DMS 273 treated with DMSO at 0.1 percent for 48 hours (cell line): ENCODE data around the gene COA3.

Experiments
- DNase-seq: peaks from one replicate; lab custom pipeline; 2025; lab: John Stamatoyannopoulos, UW

COA3 gene

GRCh38 chr17:42817866-42818265, 19.4 kb upstream of the COA3 start:
- no peak for DNase-seq

DNA sequence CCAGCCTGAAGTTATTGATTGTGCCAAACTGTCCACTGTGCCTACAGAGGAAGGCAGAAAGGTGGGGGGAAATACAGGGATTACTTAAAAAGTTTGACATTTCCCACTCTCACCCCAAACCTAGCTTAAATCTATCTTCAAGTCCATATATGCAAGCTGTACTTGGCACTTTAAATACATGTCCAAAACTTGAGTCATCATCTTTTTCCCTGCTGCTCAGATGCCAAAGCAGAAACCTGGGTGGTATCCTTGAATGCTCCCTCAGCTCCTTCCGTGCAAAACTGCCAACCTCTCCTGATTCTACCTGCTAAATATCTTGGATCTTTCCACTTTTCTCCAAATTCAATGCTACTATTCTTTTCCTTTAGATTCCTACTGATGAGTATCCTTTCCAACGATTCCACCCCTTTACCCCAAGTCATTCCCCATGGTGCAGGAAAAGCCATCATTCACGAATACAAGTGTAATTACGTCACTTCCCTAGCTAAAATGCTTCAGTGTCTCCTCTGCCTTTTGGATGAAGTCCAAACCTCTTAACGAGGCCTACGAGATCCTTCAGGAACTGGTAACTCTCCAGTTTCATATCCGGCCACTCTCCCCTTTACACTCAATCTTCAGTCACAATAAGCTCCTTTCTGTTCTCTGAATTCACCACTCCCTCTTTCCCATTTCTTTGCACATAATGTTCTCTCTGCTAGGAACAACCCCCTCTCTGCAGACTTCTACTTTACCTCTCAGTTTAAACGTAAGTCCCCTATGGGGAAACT, 16.3 kb upstream of the COA3 start:
- no peak for DNase-seq

DNA sequence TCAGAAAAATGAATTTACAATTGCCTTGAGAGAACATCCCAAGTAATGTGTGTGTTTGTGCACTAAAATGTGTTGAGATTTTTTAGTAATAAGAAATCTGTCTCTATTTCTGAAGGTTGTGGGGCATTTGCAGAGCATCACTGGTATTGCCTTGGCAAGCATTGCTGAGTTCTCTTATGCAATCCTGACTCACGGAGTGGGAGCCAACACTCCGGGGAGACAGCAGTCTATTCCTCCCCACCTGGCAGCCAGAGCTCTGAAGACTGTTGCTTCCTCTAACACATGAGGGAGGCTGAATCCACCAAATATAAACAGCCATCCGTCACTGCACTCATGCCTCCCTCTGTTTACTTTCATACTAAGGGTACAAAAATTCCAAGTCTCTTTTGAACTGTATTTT, 10.7 kb upstream of the COA3 start:
- DNase-seq: no peak

DNA sequence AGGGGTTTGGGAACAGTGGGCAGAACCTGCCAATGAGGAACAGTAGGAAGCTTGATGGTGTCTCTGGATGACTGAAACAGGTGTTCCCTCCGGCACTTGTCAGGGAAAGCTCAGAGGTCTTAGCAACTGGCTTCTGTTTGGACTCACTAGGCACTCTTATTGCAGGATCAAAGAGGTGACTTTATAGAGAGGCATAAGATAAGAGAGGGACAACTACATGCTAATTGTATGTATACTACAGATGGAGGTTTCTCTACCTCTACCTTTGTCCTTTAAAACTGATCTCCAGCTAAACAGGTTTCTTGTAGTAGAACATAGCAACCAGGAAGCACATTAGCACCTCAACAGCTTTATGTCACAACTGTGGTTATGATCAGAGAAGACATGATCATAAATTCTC, 7.7 kb upstream of the COA3 start:
- no peak for DNase-seq

- no peak for DNase-seq
These were observed 6.4 kb upstream of the COA3 start for GRCh38 chr17:42804918-42805367.

GRCh38 chr17:42803074-42803883, 4.8 kb upstream of the COA3 start:
- no peak for DNase-seq

DNA sequence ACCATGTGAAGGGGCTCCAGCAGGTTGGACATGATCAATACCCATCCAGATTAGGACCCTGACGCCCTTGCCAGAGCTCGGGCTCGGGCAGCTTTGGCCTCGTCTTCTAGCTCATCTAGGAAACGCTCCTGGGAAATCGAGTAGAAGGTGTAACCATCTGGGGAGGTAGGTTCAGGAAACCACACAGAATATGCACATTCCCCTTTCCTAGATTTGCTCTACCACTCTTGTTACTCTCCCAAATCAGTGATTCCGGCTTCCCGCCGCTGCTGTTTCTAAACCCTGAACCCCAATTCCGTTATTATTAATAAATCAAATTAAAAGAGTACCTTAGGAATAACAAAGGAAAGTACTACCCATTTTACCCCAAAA, 507 bp downstream of the COA3 start:
- no peak for DNase-seq

DNA sequence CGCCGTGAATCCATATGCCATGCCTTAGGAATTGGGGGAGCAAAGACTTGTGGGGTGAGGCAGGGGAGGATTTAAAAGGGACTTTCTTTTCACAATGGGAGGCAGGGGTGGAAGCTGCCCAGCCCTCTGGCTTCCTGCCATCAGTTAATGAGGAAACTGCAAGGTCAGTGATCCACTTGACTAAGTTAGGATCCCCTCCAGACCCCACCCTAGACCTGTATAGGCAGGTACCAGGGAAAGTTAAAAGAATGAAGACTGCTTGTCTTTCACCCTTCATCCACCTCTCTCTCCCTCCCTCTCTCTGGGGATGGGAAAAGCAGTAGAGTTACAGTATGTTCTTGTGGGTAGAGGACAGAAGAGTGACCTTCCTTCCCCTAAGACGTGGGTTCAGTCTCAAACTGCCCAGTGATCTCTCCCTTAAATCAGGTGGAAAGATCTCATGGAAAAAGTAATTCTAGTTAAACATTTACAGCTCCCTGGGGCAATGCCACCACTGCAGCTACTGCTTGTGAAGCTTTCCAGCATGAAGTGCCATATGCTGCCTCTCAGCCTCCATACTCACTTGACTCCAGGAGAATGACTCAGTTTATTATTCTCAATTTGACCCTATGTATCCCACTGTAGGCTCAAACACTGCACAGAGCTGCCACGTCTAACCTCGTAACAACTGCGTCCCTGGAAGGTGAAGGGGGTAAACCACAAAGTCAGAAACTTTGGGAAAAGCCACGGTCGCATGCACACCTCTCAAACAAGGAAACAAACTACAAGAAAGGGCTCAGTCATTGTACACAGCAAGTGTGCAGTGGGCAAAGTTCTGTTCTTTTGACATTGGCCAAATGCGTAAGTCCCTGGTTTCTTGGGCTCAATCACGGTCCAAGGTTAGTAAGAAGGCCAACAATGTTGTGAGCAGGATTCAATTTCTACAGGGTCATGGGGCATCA, 1.2 kb downstream of the COA3 start:
- DNase-seq: no peak

DNA sequence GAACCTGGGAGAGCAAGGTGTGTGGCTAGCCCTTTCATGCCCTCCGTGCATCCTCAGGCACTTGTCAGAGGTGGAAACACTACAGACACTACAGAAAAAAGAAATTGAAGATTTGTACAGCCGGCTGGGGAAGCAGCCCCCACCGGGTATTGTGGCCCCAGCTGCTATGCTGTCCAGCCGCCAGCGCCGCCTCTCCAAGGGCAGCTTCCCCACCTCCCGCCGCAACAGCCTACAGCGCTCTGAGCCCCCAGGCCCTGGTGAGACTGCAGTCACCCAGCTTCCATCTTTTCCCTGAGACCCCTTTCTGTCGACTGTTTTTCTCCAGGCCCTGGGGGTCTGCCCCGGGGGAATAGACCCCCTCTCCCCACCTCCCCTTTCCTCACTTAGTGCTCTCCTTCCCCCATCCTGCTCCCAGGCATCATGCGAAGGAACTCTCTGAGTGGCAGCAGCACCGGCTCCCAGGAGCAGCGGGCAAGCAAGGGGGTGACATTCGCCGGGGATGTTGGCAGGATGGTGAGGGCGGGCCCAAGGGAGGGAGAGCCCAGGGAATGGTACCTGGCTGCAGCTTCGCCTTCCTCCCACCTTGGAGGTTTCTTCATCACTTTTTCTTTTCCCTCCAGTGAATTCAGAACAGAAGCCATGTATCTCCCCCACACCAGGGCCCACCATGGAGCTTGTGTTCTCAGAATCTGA, 2.3 kb downstream of the COA3 start:
- DNase-seq: no peak

GRCh38 chr17:42795465-42795864, 3.0 kb downstream of the COA3 start:
- DNase-seq: no peak

DNA sequence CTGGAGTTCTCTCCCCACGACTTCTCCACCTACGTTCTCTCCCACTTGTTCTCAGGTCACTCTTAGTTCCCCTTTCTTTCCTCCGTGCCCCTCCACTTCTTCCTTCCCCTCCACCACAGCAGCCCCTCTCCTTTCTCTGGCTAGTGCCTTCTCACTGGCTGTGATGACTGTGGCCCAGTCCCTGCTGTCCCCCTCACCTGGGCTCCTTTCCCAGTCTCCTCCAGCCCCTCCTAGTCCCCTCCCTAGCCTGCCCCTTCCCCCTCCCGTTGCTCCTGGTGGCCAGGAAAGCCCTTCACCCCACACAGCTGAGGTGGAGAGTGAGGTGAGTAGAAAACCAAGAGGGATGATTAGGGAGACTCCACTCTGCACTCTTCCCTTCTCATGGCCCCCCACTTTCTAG, 3.4 kb downstream of the COA3 start:
- no peak for DNase-seq

DNA sequence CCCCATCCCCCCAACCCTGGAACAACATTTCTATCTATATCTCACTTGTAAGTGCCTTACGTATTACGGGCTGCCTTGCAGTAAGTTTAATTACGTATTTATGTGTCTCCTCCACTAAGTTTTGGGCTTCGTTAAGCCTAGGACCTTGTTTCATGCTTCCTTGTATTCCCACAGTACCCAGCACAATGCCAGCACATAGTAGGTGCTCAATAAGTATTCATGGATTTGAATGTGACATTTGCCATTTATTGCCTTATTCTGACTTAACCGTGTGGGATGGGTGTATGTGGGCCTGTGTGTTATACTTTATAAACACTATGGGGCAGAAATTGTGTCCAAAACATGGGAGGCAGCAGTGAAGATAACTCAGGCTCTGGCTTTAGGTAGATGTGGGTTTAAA, 6.0 kb downstream of the COA3 start:
- DNase-seq: no peak

DNA sequence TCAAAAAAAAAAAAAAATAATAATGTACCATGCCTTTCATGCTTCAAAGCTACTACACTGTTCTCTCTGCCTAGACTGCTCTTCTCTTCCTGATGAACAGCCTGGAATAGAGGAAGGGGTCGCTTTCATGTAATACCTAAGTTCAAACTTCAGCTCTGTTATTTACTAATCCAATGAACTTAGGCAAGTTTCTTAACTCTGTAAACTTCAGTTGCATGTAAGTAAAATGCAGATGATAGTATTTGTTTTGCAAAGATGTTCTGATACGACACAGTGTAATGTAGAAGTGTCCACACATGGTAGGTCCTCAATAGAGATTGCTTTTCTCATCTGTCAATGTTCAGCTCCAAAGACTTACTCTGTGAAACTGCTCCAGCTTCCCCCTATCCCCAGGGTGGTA, 6.6 kb downstream of the COA3 start:
- DNase-seq: no peak

GRCh38 chr17:42787266-42787665, 11.2 kb downstream of the COA3 start:
- DNase-seq: no peak

DNA sequence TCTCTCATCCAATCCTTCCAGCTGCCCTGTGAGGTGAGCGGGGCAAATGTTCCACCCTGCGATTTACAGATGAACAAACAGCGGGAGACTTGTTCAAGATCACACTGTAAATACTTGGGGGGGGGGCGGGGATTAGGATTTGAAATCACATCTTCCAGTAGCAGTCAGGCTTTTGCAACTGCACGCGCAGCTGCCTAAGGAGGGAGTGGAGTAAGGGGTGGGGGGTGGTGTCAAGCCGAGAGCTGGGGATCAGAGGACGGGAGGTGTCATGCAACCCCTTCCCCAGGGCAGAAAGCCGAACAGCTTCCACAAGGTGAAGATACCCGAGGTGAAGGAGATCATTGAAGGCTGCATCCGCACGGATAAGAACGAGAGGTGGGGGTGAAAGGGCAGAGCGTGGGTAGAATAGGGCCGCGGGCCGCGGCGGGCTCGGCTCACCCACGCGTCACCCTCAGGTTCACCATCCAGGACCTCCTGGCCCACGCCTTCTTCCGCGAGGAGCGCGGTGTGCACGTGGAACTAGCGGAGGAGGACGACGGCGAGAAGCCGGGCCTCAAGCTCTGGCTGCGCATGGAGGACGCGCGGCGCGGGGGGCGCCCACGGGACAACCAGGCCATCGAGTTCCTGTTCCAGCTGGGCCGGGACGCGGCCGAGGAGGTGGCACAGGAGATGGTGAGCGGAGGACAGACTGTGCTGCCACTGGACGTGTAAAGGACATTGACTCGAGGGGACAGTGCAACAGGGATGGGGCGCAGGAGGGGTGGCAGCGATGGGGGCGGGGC, 13.5 kb downstream of the COA3 start:
- DNase-seq: no peak

DNA sequence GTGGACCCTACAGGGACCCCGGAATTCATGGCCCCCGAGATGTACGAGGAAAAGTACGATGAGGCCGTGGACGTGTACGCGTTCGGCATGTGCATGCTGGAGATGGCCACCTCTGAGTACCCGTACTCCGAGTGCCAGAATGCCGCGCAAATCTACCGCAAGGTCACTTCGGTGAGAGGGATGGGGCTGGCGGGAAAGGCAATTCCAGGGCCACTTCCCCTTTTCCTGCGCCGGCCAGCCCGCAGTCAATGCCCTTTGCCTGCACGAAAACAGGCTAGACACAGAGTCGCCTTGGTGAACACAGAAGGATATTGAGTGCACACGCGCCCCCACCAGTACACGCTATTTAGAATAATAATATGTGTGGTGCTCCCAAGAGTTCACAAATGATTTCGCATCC, 14.1 kb downstream of the COA3 start:
- DNase-seq: no peak

DNA sequence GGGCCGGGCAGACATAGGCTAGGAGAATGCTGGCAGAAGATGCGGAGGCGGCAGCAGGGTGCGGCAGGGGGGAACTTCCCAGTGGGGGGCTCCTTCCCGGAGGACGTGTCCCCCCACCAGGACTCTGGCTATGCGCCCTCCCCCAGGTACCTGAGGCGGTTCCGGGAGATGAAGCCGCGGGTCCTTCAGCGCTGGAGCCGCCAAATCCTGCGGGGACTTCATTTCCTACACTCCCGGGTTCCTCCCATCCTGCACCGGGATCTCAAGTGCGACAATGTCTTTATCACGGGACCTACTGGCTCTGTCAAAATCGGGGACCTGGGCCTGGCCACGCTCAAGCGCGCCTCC, 14.7 kb downstream of the COA3 start:
- DNase-seq: no peak

DNA sequence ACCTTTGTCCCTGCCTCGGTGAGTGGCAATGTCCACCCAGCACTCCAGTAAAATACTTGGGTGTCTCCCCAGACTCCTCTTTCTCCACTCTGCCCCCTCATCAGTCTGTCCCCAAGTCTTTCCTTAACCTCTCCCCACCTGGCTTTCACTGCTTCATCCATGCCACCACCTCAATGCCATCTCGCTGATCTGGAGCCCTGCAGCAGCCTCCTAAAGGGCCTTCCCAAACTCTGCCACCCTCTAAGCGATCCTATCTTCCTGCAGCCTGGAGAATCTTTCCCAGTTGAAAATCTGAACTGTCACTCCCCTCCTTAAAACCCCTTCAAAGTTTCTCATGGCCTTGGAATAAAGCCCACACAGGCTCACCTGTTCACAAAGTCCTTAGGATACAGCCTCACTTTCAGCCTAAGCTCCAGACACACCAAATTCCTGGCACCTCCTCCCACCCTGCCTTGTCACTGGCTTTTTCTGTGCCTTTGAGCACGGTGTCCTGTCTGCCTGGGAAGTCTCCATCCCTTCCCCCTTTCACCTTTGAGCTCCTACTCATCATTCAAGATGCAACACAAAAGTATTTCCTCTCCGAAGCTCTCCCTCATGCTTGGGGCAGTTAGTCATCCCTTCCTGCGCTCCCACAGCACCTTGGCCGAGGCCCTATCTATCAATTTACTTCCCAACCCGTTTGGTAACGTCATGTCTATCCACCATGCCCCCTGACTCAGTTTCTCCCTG, 15.3 kb downstream of the COA3 start:
- no peak for DNase-seq

DNA sequence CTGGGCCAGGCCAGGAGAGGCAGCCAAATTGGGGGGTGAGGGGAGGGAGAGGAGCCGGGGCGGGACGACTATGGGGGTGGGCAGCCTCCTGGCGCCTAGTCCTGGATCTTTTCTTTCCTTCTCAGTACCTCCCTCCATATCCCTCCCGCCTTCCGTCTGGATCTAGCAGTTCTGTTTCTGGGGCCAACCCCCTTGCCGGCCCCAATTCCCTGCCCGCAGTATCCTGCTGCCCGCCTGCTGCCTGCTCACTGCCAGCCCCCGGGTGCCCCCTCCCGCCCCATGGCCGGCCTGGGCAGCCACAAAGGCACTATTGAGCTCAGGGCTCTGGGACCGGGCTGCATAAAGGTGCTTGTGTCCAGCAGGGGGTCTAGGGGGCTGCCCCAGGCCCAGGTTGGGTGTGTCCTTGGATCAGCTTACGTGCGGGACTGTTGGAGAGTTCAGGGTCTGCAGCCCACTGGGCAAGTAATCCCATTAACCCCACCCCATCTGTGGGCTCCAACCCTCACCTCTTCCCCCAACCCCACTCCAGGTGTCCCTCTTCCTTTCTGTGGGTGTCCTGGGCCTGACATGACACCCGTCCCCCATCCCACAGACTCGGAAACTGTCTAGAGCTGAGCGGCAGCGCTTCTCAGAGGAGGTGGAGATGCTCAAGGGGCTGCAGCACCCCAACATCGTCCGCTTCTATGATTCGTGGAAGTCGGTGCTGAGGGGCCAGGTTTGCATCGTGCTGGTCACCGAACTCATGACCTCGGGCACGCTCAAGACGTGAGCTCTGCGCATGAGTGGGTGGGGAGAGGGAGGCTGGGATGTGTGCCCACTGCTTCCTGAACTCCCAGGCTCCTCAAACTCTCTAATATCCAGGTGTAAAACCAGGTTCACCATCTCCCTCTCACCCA, 16.1 kb downstream of the COA3 start:
- no peak for DNase-seq
